Smooth muscle cell (in vitro differentiated cells): ENCODE results near the gene COLEC12. TPM values are rescaled to one million over a fixed set of nuclear protein-coding genes. Genes with fewer than 3 reads are reported as not detected.

ENCODE experiments used
- DNase-seq: peaks from one replicate; lab custom pipeline; 2025; ENCODE audit not compliant: unreplicated experiment; lab: John Stamatoyannopoulos, UW
- H2AFZ ChIP-seq: fragments of 200-600 bp; sonication (generic); 2 replicates; pipeline ENCODE4 v1.6.0; 2016; ENCODE audit warnings: antibody characterized with exemption, low read depth, mild to moderate bottlenecking
- H3F3A ChIP-seq: fragments of 200-600 bp; sonication (generic); 2 replicates; pipeline ENCODE4 v1.6.0; 2017; ENCODE audit warnings: antibody characterized with exemption, low read depth
- H3K27ac ChIP-seq: fragments of 200-600 bp; sonication (generic); 2 replicates; pipeline ENCODE4 v1.5.1; 2016; ENCODE audit warnings: low read depth, mild to moderate bottlenecking
- H3K27me3 ChIP-seq: fragments of 200-600 bp; sonication (generic); 2 replicates; pipeline ENCODE4 v1.6.1; 2016; ENCODE audit warnings: low read depth, mild to moderate bottlenecking
- H3K36me3 ChIP-seq: fragments of 200-600 bp; sonication (generic); 2 replicates; pipeline ENCODE4 v1.5.1; 2016; ENCODE audit warnings: low read depth
- H3K4me1 ChIP-seq: fragments of 200-600 bp; sonication (generic); 2 replicates; pipeline ENCODE4 v1.5.1; 2016; ENCODE audit warnings: low read depth
- H3K4me2 ChIP-seq: fragments of 200-600 bp; sonication (generic); 2 replicates; pipeline ENCODE4 v1.6.0; 2016; ENCODE audit warnings: mild to moderate bottlenecking
- H3K4me3 ChIP-seq: fragments of 200-600 bp; sonication (generic); 2 replicates; pipeline ENCODE4 v1.5.1; 2016; ENCODE audit warnings: mild to moderate bottlenecking
- H3K79me2 ChIP-seq: fragments of 200-600 bp; sonication (generic); 2 replicates; pipeline ENCODE4 v1.6.0; 2016; ENCODE audit warnings: low read depth, mild to moderate bottlenecking
- H3K9ac ChIP-seq: fragments of 200-600 bp; sonication (generic); 2 replicates; pipeline ENCODE4 v1.6.0; 2016; ENCODE audit warnings: low read depth
- H3K9me3 ChIP-seq: fragments of 200-600 bp; sonication (generic); replicated peaks from 2 replicates; pipeline ENCODE4 v1.5.1; 2016; ENCODE audit warnings: low read depth
- H4K20me1 ChIP-seq: fragments of 200-600 bp; sonication (generic); 2 replicates; pipeline ENCODE4 v1.6.0; 2016; ENCODE audit warnings: low read depth
- WGBS: methylation state at CpG from one replicate; pipeline ENCODE4 v1.1.7; 2016; ENCODE audit warnings: low lambda C conversion rate; 5-methylcytosine and 5-hydroxymethylcytosine counted together
- polyA plus RNA-seq: library from polyadenylated mRNA; unstranded; fragments of >200 nt; fragmentation: Nextera tagmentation; extraction: Ambion mirVana; gene quantifications from 2 replicates; pipeline ENCODE4 v1.2.1, GENCODE V29; 2016
- total RNA-seq: library from RNA; depleted of rRNA; stranded (reverse); fragments of >200 nt; gene quantifications from 2 replicates; pipeline ENCODE4 v1.2.3, GENCODE V29; 2014
- TF ChIP-seq, protein P1 (sequence below): fragments of 200-600 bp; sonication (generic); IDR thresholded peaks from 2 replicates; pipeline ENCODE4 v1.5.1; 2017; ENCODE audit warnings: borderline replicate concordance, mild to moderate bottlenecking, antibody characterized with exemption; ENCODE audit not compliant: insufficient read depth, poor library complexity, severe bottlenecking

Gene COLEC12
- total and polyA plus RNA-seq, 2 experiments from 2014 or later, result 10.8 to 13.7 TPM

DNA sequence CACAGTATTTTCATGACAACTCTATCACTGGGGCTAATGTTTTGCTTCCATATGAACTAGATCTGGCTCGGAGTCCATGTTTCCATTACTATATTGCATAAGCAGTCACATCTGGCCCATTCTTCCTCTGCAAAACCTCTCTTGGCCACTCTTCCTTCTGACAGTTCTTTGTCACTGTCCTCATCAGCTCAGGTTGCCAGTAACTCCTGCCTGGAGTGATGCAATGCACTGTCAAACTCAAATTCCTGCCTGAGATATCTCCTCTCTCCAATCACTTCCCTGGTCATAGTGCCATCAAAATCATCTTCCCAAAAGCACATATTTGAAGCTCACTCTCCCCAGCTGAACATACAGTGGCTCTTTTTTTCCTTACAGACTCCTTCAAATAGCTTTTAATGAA lies 66.1 kb downstream of the COLEC12 start:
- no peak overlapping the region for H3K9ac ChIP-seq
- no peak overlapping the region for H3K4me2 ChIP-seq
- no peak for DNase-seq
- 0% methylated on average over 1 of the region's 1 CpG for WGBS
- no peak overlapping the region for H2AFZ ChIP-seq
- H3K9me3 ChIP-seq, result no peaks in the 10 kb centered on the region
- no peaks in the 10 kb centered on the region for H3K36me3 ChIP-seq
- no peaks in the 10 kb centered on the region for H3F3A ChIP-seq
- H3K27ac ChIP-seq, result no peak overlapping the region
- no peaks in the 10 kb centered on the region for H3K4me1 ChIP-seq
- no peak overlapping the region for H3K4me3 ChIP-seq
- TF ChIP-seq, protein P1, sequence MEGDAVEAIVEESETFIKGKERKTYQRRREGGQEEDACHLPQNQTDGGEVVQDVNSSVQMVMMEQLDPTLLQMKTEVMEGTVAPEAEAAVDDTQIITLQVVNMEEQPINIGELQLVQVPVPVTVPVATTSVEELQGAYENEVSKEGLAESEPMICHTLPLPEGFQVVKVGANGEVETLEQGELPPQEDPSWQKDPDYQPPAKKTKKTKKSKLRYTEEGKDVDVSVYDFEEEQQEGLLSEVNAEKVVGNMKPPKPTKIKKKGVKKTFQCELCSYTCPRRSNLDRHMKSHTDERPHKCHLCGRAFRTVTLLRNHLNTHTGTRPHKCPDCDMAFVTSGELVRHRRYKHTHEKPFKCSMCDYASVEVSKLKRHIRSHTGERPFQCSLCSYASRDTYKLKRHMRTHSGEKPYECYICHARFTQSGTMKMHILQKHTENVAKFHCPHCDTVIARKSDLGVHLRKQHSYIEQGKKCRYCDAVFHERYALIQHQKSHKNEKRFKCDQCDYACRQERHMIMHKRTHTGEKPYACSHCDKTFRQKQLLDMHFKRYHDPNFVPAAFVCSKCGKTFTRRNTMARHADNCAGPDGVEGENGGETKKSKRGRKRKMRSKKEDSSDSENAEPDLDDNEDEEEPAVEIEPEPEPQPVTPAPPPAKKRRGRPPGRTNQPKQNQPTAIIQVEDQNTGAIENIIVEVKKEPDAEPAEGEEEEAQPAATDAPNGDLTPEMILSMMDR, result no peak
- H3K79me2 ChIP-seq, result no peaks in the 10 kb centered on the region
- no peaks in the 10 kb centered on the region for H3K27me3 ChIP-seq
- no peaks in the 10 kb centered on the region for H4K20me1 ChIP-seq

DNA sequence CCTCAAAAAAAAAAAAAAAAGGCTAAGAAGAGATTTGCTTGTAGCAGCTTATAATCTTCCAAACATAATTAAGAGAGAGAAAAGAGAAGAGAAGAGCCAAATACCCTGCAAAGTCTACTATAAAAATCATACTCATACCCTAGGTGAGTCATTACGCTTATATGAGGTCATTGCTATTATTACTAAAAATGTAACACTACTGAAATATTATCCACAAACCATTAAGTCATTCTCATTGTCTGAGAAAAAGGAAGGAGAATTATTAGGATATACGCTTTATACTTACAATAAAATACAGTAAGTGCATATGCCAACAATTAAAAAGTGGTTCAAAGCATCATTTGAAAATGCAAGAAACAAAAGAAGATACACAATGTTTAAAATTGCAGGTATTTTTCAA lies 66.5 kb downstream of the COLEC12 start:
- H3K9ac ChIP-seq, result no peak overlapping the region
- H3K4me3 ChIP-seq, result no peak overlapping the region
- H3K27ac ChIP-seq, result no peak overlapping the region
- no peaks in the 10 kb centered on the region for H3K9me3 ChIP-seq
- no peak overlapping the region for H3K4me2 ChIP-seq
- H3K36me3 ChIP-seq, result no peaks in the 10 kb centered on the region
- no peaks in the 10 kb centered on the region for H4K20me1 ChIP-seq
- no peaks in the 10 kb centered on the region for H3K4me1 ChIP-seq
- DNase-seq, result no peak
- TF ChIP-seq, protein P1, result no peak
- no peaks in the 10 kb centered on the region for H3K79me2 ChIP-seq
- no peaks in the 10 kb centered on the region for H3F3A ChIP-seq
- no peak overlapping the region for H2AFZ ChIP-seq
- 99% methylated on average over 2 of the region's 2 CpGs for WGBS
- no peaks in the 10 kb centered on the region for H3K27me3 ChIP-seq

DNA sequence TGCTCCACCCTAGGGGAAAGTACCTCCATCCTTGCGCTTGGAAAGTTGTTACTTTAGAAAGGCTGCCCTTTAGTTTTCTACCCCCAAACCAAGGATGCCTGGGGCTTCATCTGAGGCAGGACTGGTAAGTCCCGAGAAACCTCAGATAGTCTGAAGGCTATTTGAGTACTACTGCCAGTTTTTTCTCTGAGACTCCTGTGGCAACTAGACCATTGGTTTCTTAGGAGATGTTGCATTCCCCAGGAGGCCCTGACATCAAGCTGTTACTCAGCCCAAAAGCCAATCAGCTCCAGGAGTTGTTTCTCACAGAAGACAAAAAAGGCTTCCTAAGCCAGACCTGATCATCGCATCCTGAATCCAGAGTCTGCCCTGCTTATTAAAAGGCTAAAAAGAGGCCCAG lies 67.2 kb downstream of the COLEC12 start:
- no peak for DNase-seq
- H2AFZ ChIP-seq, result no peak overlapping the region
- H3K79me2 ChIP-seq, result no peaks in the 10 kb centered on the region
- H4K20me1 ChIP-seq, result no peaks in the 10 kb centered on the region
- no peaks in the 10 kb centered on the region for H3K4me1 ChIP-seq
- WGBS, result 92% methylated on average over 3 of the region's 3 CpGs
- H3K4me2 ChIP-seq, result no peak overlapping the region
- H3K9me3 ChIP-seq, result no peaks in the 10 kb centered on the region
- peaks cover under 1% of the 10 kb centered on the region for H3F3A ChIP-seq
- no peaks in the 10 kb centered on the region for H3K27me3 ChIP-seq
- H3K27ac ChIP-seq, result no peak overlapping the region
- TF ChIP-seq, protein P1, result no peak
- no peak overlapping the region for H3K9ac ChIP-seq
- H3K4me3 ChIP-seq, result no peak overlapping the region
- no peaks in the 10 kb centered on the region for H3K36me3 ChIP-seq

DNA sequence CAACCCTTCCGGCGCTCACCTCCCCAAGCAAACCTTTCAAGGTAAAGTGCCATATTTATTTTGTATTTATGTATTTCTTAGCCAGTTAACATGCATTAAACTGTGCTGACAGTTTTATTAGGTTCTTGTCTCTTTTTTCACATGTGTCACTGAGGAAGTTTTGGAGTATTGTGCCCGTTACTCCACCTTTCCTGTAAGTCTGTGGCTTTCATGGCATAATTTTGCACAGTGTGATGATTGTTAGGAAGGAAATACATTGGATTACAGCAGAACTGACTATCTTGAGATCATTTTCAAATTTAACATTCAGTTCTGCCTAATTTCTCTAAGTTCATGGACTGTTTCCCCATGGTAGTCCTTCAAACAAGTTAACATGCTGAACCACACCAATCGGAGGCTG lies 67.7 kb downstream of the COLEC12 start:
- no peaks in the 10 kb centered on the region for H3K4me1 ChIP-seq
- no peaks in the 10 kb centered on the region for H3K9me3 ChIP-seq
- no peak overlapping the region for H3K4me2 ChIP-seq
- H3K36me3 ChIP-seq, result no peaks in the 10 kb centered on the region
- 93% methylated on average over 4 of the region's 4 CpGs for WGBS
- TF ChIP-seq, protein P1, result no peak
- no peaks in the 10 kb centered on the region for H4K20me1 ChIP-seq
- H3K27ac ChIP-seq, result no peak overlapping the region
- H2AFZ ChIP-seq, result no peak overlapping the region
- H3K4me3 ChIP-seq, result no peak overlapping the region
- H3K79me2 ChIP-seq, result no peaks in the 10 kb centered on the region
- DNase-seq, result no peak
- H3K27me3 ChIP-seq, result no peaks in the 10 kb centered on the region
- H3F3A ChIP-seq, result peaks cover 3% of the 10 kb centered on the region
- no peak overlapping the region for H3K9ac ChIP-seq
